Thyroid gland (tissue), 4 donors: ENCODE measurements around the gene FAM98A.

Experiments used
- POLR2A ChIP-seq, 2 donors: fragments of 450-650 bp; IDR thresholded peaks; one replicate each; pipeline ENCODE4 v1.6.1; 2017; ENCODE audit warnings: antibody characterized with exemption in 2 of 2, mild to moderate bottlenecking in 2 of 2, moderate library complexity in 1 of 2
- TF ChIP-seq, protein P1 (sequence below), 6 experiments: fragments of 200-600 bp in 3 of 6; fragments of 450-650 bp in 3 of 6; sonication (generic) in 3 of 6; IDR thresholded peaks; one replicate each; pipeline ENCODE4 v1.5.1; 2016 to 2019; ENCODE audit warnings: antibody characterized with exemption in 6 of 6, mild to moderate bottlenecking in 2 of 6, inconsistent platforms in 1 of 6, moderate library complexity in 1 of 6

DNA sequence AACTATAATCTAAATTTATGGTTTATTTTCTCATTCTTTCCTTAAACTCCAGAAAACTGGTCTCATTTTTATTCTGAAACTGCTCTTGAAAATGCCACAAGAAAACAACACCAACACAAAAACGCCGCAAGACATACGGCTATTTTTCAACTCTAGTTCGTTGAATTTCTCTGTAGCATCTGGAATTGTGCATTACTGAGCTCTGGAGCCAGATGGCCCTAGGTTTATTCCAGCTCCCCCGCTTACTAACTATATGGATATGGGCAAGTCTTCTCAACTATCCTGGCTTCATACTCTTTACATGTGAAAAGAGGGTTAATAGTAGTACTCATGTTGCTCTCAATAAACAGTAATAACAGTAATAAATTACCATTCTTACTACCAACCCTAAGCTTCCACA is 19.9 kb downstream of the FAM98A start:
- TF ChIP-seq, protein P1, sequence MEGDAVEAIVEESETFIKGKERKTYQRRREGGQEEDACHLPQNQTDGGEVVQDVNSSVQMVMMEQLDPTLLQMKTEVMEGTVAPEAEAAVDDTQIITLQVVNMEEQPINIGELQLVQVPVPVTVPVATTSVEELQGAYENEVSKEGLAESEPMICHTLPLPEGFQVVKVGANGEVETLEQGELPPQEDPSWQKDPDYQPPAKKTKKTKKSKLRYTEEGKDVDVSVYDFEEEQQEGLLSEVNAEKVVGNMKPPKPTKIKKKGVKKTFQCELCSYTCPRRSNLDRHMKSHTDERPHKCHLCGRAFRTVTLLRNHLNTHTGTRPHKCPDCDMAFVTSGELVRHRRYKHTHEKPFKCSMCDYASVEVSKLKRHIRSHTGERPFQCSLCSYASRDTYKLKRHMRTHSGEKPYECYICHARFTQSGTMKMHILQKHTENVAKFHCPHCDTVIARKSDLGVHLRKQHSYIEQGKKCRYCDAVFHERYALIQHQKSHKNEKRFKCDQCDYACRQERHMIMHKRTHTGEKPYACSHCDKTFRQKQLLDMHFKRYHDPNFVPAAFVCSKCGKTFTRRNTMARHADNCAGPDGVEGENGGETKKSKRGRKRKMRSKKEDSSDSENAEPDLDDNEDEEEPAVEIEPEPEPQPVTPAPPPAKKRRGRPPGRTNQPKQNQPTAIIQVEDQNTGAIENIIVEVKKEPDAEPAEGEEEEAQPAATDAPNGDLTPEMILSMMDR (IDR thresholded peaks at IDR 0.05), result no peak
- no peak for TF ChIP-seq POLR2A (IDR thresholded peaks at IDR 0.05)
